GM20431 (cell line): ENCODE measurements around the gene LAPTM5.

Experiments used
- in situ Hi-C: fragments of 300-500 bp; cut with MseI, MboI; formaldehyde crosslinking; loops from one replicate; pipeline ENCODE4 v1.15.0; 2020; ENCODE audit warnings: low sequenced_read_pairs; ENCODE audit not compliant: unreplicated experiment

Gene LAPTM5

GRCh38 chr1:30705698-30706097 lies 51.9 kb downstream of the LAPTM5 start:
- in situ Hi-C loops = loop anchor here (10.0 kb wide), 1 partner anchor 1461 kb away; no protein-coding TSS in a partner anchor

GRCh38 chr1:30704765-30705509 lies 52.6 kb downstream of the LAPTM5 start:
- in situ Hi-C loops = loop anchor here (10.0 kb wide), 1 partner anchor 1460 kb away; no protein-coding TSS in a partner anchor

GRCh38 chr1:30704271-30704670 lies 53.3 kb downstream of the LAPTM5 start:
- in situ Hi-C loops = loop anchor here (10.0 kb wide), 1 partner anchor 1459 kb away; no protein-coding TSS in a partner anchor

GRCh38 chr1:30702823-30703222 lies 54.8 kb downstream of the LAPTM5 start:
- in situ Hi-C loops = loop anchor here (10.0 kb wide), 1 partner anchor 1458 kb away; no protein-coding TSS in a partner anchor

- in situ Hi-C loops = loop anchor here (10.0 kb wide), 1 partner anchor 1456 kb away; no protein-coding TSS in a partner anchor
Observed at GRCh38 chr1:30701258-30701633, 56.3 kb downstream of the LAPTM5 start.

GRCh38 chr1:30700528-30701257 lies 56.9 kb downstream of the LAPTM5 start:
- in situ Hi-C loops = loop anchor here (10.0 kb wide), 1 partner anchor 1456 kb away; no protein-coding TSS in a partner anchor

GRCh38 chr1:30699762-30700161 lies 57.8 kb downstream of the LAPTM5 start:
- in situ Hi-C loops = loop anchor here (10.0 kb wide), 1 partner anchor 1455 kb away; no protein-coding TSS in a partner anchor

- in situ Hi-C loops = no loop called here
Observed at GRCh38 chr1:30698401-30698981, 59.1 kb downstream of the LAPTM5 start.

GRCh38 chr1:30697571-30698376 lies 59.8 kb downstream of the LAPTM5 start:
- in situ Hi-C loops = no loop called here

- in situ Hi-C loops = no loop called here
Observed at GRCh38 chr1:30696831-30697230, 60.7 kb downstream of the LAPTM5 start.

- in situ Hi-C loops = no loop called here
Observed at GRCh38 chr1:30695439-30695841, 62.1 kb downstream of the LAPTM5 start.

- in situ Hi-C loops = no loop called here
Observed at GRCh38 chr1:30694280-30695175, 63.0 kb downstream of the LAPTM5 start.

GRCh38 chr1:30693822-30694221 lies 63.8 kb downstream of the LAPTM5 start:
- in situ Hi-C loops = no loop called here

- in situ Hi-C loops = no loop called here
Observed at GRCh38 chr1:30693366-30693765, 64.2 kb downstream of the LAPTM5 start.

- in situ Hi-C loops = no loop called here
Observed at GRCh38 chr1:30692948-30693301, 64.6 kb downstream of the LAPTM5 start.

- in situ Hi-C loops = no loop called here
Observed at GRCh38 chr1:30692201-30692947, 65.2 kb downstream of the LAPTM5 start.

- in situ Hi-C loops = no loop called here
Observed at GRCh38 chr1:30691480-30691879, 66.1 kb downstream of the LAPTM5 start.

GRCh38 chr1:30689901-30690645 lies 67.5 kb downstream of the LAPTM5 start:
- in situ Hi-C loops = no loop called here
